Tibial artery (tissue), 4 donors: ENCODE results near the gene CABP1.
"Not testable (repeated sequence)": the region's sequence is repeated elsewhere in the genome, so short reads cannot be mapped to it uniquely, and the experiment has no call there.

Experiments
- DNase-seq, 2 donors: peaks; one replicate each; pipeline ENCODE4 v3.0.0-alpha.2; 2019
- H3K27ac ChIP-seq, 2 donors: fragments of 200-600 bp; sonication (generic) in 1 of 2; 1 replicate in 1 of 2; 2 replicates in 1 of 2; pipeline ENCODE4 v1.5.1; 2018 to 2019; ENCODE audit warnings: mild to moderate bottlenecking in 1 of 2
- H3K27me3 ChIP-seq, 2 donors: fragments of 200-600 bp; sonication (generic) in 1 of 2; one replicate each; pipeline versions ENCODE4 v1.5.1 to v1.6.0; 2016 to 2019
- H3K36me3 ChIP-seq, 3 donors: fragments of 200-600 bp; sonication (generic) in 2 of 3; one replicate each; pipeline ENCODE4 v1.5.1; 2016 to 2019; ENCODE audit warnings: mild to moderate bottlenecking in 2 of 3
- H3K4me1 ChIP-seq, 4 donors: fragments of 200-600 bp; sonication (generic) in 2 of 4; 1 replicate in 3 of 4; 2 replicates in 1 of 4; pipeline ENCODE4 v1.5.1; 2016 to 2019
- H3K4me3 ChIP-seq, 2 donors: fragments of 200-600 bp; sonication (generic) in 1 of 2; 1 replicate in 1 of 2; 2 replicates in 1 of 2; pipeline ENCODE4 v1.5.1; 2018 to 2019; ENCODE audit warnings: mild to moderate bottlenecking in 2 of 2
- H3K9me3 ChIP-seq, 3 donors: fragments of 200-600 bp; sonication (generic) in 1 of 3; one replicate each; pipeline ENCODE4 v1.5.1; 2016 to 2019
- intact Hi-C: fragments of 100-400 bp; cut with DNase I; formaldehyde crosslinking; loops from one replicate; pipeline ENCODE4 v1.15.0; 2023; ENCODE audit warnings: low total_unique reads
- TF ChIP-seq, protein P1 (sequence below), 2 experiments: fragments of 200-600 bp in 1 of 2; fragments of 450-650 bp in 1 of 2; IDR thresholded peaks; one replicate each; pipeline ENCODE4 v1.5.1; 2017 to 2019; ENCODE audit warnings: antibody characterized with exemption in 2 of 2, mild to moderate bottlenecking in 1 of 2, moderate library complexity in 1 of 2

The CABP1 gene

DNA sequence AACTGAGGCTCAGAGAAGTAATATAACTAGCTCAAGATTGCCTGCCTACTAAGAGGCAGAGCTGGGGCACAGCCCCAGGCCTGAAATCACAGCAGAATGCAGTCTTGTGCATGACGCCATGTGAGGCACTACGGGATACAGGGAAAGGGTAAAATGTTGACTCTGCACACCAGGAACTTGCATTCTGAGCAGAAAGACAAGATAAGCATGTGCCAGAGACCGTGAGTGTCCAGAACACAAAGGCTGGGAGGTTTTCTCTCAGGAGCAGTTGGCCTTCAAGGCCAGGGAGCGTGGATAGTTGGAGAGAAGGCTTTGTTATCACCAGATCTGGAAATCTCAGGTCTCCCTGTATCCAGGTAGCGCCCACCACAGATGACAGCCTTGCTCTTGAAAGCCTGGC lies 23.3 kb downstream of the CABP1 start:
- TF ChIP-seq, protein P1, sequence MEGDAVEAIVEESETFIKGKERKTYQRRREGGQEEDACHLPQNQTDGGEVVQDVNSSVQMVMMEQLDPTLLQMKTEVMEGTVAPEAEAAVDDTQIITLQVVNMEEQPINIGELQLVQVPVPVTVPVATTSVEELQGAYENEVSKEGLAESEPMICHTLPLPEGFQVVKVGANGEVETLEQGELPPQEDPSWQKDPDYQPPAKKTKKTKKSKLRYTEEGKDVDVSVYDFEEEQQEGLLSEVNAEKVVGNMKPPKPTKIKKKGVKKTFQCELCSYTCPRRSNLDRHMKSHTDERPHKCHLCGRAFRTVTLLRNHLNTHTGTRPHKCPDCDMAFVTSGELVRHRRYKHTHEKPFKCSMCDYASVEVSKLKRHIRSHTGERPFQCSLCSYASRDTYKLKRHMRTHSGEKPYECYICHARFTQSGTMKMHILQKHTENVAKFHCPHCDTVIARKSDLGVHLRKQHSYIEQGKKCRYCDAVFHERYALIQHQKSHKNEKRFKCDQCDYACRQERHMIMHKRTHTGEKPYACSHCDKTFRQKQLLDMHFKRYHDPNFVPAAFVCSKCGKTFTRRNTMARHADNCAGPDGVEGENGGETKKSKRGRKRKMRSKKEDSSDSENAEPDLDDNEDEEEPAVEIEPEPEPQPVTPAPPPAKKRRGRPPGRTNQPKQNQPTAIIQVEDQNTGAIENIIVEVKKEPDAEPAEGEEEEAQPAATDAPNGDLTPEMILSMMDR (IDR thresholded peaks at IDR 0.05), result no peak
- Histone ChIP-seq H3K9me3 (no peaks in the 10 kb centered on the region), H3K4me1 (peaks cover 0 to 2% (median under 1%) of the 10 kb centered on the region in 4 donors), H3K36me3 (peaks cover 26 to 34% (median 29%) of the 10 kb centered on the region in 3 donors), H3K27ac (no peak overlapping the region), H3K27me3 (no peaks in the 10 kb centered on the region), H3K4me3 (no peak overlapping the region)
- intact Hi-C loops, result no loop called here
- DNase-seq, result no peak

DNA sequence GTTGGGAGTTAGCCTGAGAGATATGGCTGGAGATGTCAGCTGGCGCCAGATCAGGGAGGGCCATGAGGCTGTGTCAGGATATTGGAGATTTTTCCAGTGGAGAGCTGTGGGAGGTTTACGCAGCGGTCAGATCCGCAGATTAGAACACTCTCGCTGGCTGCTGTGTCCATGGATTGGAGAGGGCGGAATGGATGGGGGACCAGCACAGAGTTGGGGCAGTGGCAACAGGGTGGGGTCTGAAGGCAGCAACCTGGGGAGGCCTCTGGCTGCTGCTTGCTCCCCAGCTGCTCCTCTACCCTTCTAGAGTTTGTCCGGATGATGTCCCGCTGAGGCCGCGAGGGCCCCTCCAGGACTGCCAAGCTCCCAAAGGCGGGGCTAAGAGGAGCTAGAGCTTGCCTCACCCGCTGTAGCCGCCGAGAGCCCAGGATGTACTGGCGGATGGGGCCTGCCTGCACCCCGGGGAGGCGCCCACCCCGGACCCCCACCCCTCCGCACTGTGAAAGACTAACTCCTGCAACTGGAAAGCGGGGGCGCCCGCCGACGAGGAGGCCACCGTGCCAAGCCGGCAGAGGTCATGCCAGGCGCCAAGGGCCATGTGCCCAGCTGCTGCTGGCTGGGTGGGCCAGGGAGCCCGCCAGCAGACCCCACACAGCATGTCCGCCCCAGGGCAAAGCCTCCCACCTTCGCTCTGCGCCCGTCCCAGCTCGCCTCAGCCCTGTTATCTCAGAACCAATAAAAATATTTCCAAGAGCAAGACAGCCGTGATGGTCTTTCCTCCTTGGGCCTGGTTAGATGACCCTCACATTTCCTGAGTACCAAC lies 26.4 kb downstream of the CABP1 start:
- H3K9me3 ChIP-seq, result no peaks in the 10 kb centered on the region
- TF ChIP-seq, protein P1 (IDR thresholded peaks at IDR 0.05), result no peak
- intact Hi-C loops, result no loop called here
- no peak overlapping the region for H3K27ac ChIP-seq
- no peak for DNase-seq
- H3K36me3 ChIP-seq, result peaks cover 11 to 16% (median 15%) of the 10 kb centered on the region in 3 donors
- H3K4me1 ChIP-seq, result peaks cover 0 to 15% (median 9%) of the 10 kb centered on the region in 4 donors
- no peak overlapping the region for H3K4me3 ChIP-seq
- no peaks in the 10 kb centered on the region for H3K27me3 ChIP-seq

DNA sequence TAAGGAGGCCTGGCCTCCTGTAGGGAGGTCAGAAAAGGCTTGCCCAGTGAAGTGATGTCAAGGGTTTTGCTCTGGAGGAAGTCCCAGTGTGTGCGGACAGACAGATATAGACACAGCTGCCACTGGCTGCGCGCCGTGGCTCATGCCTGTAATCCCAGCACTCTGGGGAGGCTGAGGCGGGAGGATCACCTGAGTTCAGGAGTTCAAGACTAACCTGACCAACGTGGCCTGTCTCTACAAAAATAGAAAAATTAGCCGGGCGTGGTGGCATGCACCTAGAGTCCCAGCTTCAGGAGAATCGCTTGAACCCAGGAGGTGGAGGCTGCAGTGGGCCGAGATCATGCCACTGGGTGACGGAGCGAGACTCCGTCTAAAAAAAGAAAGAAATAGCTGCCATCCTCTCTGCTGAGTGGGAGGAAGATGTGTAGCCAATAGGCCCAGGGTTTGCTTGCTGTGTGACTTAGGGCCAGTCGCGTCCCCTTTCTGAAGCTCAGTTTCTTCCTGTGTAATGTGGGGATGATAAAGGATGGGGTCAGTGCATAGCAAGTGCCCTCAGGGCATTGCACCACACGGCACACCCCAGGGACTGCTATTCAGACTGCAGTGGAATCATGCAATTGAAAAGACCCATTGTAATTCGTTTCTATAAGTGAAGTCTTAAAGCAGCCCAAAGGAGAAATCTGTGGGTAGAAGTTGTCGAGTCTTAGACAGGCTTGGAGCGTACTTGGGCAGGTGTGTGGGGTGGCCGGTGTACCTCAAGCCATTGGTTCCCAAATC lies 27.9 kb downstream of the CABP1 start:
- Histone ChIP-seq H3K27ac (peak overlapping the region; percentile 61 to 77), H3K4me1 (peaks cover 0 to 15% (median 9%) of the 10 kb centered on the region in 4 donors), H3K4me3 (no peak overlapping the region), H3K9me3 (no peaks in the 10 kb centered on the region), H3K27me3 (no peaks in the 10 kb centered on the region), H3K36me3 (peaks cover 4 to 7% (median 4%) of the 10 kb centered on the region in 3 donors)
- intact Hi-C loops, result no loop called here
- DNase-seq, result no peak
- TF ChIP-seq, protein P1 (IDR thresholded peaks at IDR 0.05), result no peak

DNA sequence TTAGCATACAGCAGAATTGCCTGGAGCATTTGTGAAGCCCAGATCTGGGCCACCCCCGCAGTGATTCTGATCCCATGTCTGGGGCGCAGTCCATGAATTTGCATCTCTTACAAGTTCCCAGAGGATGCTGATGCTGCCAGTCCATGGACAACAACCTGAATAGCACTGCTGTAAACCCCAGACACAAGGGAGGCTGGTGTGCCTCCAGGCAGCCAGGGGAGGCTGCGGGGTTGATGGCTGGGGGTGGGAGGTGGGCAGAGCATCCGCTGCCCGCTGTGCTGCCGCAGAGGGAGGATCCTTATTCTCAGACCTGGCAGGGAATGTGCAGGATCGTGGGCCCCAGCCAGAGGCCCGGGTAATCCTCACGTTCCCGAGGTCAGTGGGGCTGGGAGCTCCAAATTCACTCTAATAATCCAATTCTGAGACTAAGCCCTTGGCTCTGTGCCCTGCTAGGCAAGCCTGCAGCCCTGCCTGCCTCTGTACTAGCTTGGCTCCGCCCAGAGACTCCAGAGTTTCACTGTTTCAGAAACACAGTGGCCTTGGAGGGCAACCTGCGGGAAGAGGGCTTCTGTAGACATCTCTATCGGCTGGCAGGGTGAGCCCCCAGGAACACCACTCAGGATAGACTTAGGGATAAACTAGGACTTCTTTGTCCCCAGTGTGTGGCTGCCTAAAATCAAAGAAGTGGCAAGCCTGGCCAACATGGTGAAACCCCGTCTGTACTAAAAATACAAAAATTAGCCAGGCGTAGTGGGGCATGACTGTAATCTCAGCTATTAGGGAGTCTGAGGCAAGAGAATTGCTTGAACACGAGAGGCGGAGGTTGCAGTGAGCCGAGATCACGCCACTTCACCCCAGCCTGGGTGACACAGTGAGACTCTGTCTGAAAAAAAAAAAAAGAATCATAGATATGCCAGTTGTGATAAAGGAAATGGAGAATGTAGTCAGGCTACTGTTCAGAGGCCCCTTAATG lies 28.7 kb downstream of the CABP1 start:
- no peaks in the 10 kb centered on the region for H3K36me3 ChIP-seq
- peaks cover 0 to 15% (median 9%) of the 10 kb centered on the region in 4 donors for H3K4me1 ChIP-seq
- peak overlapping the region; percentile 61 to 77 for H3K27ac ChIP-seq
- H3K27me3 ChIP-seq, result no peaks in the 10 kb centered on the region
- intact Hi-C loops, result no loop called here
- peak; percentile 32 to 80 for DNase-seq
- H3K9me3 ChIP-seq, result no peaks in the 10 kb centered on the region
- peak overlapping the region; percentile 10 to 25 for H3K4me3 ChIP-seq
- TF ChIP-seq, protein P1 (IDR thresholded peaks at IDR 0.05), result no peak

DNA sequence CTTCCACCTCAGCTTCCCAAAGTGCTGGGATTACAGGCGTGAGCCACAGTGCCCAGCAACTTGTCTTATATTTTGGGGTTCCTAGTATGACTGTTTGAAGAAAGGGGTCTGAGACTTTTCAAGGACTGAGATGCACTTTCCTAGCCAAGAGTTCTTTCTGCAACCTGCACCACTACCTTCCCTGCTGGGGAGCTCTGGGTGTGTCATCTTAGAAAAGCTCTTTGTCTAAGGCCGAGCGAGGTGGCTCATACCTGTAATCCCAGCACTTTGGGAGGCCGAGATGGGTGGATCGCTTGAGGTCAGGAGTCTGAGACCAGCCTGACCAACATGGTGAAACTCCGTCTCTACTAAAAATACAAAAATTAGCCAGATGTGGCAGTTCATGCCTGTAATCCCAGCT lies 29.8 kb downstream of the CABP1 start:
- peak overlapping the region; percentile 61 to 77 for H3K27ac ChIP-seq
- H3K27me3 ChIP-seq, intact Hi-C loops, H3K9me3 ChIP-seq, H3K4me3 ChIP-seq, DNase-seq, H3K36me3 ChIP-seq: not testable (repeated sequence)
- H3K4me1 ChIP-seq, result peaks cover 0 to 15% (median 9%) of the 10 kb centered on the region in 4 donors
